ENCODE results near the gene A4GNT.

DNA sequence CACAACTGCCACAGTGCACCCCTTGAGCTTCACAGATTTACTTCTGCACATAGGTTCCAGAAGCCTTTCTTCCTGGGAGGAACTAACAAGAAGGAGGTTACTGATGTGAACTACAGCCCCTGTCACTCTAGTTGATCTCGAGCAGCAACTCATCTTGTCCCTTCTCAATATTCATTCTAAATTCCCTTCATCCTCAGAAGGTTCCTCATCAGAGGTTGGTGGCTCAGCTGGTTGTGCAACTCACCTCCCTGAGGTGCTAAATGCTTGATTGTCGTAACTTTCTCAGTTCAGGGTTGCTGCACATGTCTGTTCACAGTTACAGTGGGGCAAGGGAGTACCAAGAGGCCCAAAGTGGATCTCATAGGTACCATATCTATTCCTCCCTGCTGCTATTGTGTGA, 5.7 kb upstream of the A4GNT start:
- TF ChIP-seq, protein P1, sequence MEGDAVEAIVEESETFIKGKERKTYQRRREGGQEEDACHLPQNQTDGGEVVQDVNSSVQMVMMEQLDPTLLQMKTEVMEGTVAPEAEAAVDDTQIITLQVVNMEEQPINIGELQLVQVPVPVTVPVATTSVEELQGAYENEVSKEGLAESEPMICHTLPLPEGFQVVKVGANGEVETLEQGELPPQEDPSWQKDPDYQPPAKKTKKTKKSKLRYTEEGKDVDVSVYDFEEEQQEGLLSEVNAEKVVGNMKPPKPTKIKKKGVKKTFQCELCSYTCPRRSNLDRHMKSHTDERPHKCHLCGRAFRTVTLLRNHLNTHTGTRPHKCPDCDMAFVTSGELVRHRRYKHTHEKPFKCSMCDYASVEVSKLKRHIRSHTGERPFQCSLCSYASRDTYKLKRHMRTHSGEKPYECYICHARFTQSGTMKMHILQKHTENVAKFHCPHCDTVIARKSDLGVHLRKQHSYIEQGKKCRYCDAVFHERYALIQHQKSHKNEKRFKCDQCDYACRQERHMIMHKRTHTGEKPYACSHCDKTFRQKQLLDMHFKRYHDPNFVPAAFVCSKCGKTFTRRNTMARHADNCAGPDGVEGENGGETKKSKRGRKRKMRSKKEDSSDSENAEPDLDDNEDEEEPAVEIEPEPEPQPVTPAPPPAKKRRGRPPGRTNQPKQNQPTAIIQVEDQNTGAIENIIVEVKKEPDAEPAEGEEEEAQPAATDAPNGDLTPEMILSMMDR (IDR thresholded peaks at IDR 0.05) = no peak
- TF ChIP-seq POLR2A (IDR thresholded peaks at IDR 0.05) (no peak), EP300 (IDR thresholded peaks at IDR 0.05) (no peak)
